OCI-LY7 (cell line): ENCODE measurements around the gene FAM107B. TPM values are rescaled to one million over a fixed set of nuclear protein-coding genes. Genes with fewer than 3 reads are reported as not detected.

Experiments used
- BruUV-seq: library from RNA; stranded (reverse); fragments of 400-500 nt; replicated peaks from 2 replicates; lab custom pipeline; 2021; lab: Mats Ljungman, UMichigan
- CTCF ChIA-PET: fragments of 300-600 bp; sonication (Branson Sonifier 250); formaldehyde crosslinking; loops from one replicate; lab custom pipeline; 2022; ENCODE audit warnings: antibody characterized with exemption; ENCODE audit not compliant: unreplicated experiment; lab: Charles Lee
- POLR2A ChIA-PET: fragments of 300-600 bp; sonication (Branson Sonifier 250); formaldehyde crosslinking; loops from one replicate; lab custom pipeline; 2022; ENCODE audit warnings: antibody characterized with exemption; lab: Charles Lee
- DNase-seq: peaks from one replicate; pipeline ENCODE4 v3.0.0-alpha.2; 2015; ENCODE audit warnings: low spot score
- H2AFZ ChIP-seq: fragments of 200-600 bp; sonication (generic), shearing (Covaris generic); 2 replicates; pipeline ENCODE4 v1.6.1; 2014; ENCODE audit warnings: mild to moderate bottlenecking, antibody characterized with exemption, low read length, moderate library complexity
- H3K27ac ChIP-seq: fragments of 200-600 bp; sonication (generic); 2 replicates; pipeline ENCODE4 v1.5.1; 2014; ENCODE audit warnings: mixed run types, low read depth, mild to moderate bottlenecking, moderate library complexity, low read length, inconsistent platforms; ENCODE audit not compliant: poor library complexity, severe bottlenecking
- H3K36me3 ChIP-seq: fragments of 200-600 bp; sonication (generic); 2 replicates; pipeline ENCODE4 v1.6.1; 2014; ENCODE audit warnings: mild to moderate bottlenecking, antibody characterized with exemption, low read length, moderate library complexity, mixed read lengths; ENCODE audit not compliant: insufficient read depth
- H3K4me1 ChIP-seq: fragments of 200-600 bp; sonication (generic); 2 replicates; pipeline ENCODE4 v1.5.1; 2014; ENCODE audit warnings: mild to moderate bottlenecking, low read length; ENCODE audit not compliant: insufficient read depth, poor library complexity, severe bottlenecking
- H3K4me2 ChIP-seq: fragments of 200-600 bp; sonication (generic); 2 replicates; pipeline ENCODE4 v1.6.1; 2014; ENCODE audit warnings: mild to moderate bottlenecking, low read length
- H3K4me3 ChIP-seq: fragments of 200-600 bp; sonication (generic); 2 replicates; pipeline ENCODE4 v1.5.1; 2014; ENCODE audit warnings: mild to moderate bottlenecking, low read depth, low read length; ENCODE audit not compliant: poor library complexity, severe bottlenecking
- H3K79me2 ChIP-seq: fragments of 200-600 bp; sonication (generic); 2 replicates; pipeline ENCODE4 v1.6.1; 2016; ENCODE audit warnings: low read depth, mild to moderate bottlenecking, low read length, moderate library complexity, mixed read lengths; ENCODE audit not compliant: insufficient read depth
- H3K9me2 ChIP-seq: fragments of 200-600 bp; sonication (generic); 2 replicates; pipeline ENCODE4 v1.6.1; 2016; ENCODE audit warnings: mild to moderate bottlenecking, low read length, mixed read lengths; ENCODE audit not compliant: insufficient read depth
- H3K9me3 ChIP-seq: fragments of 200-600 bp; sonication (generic); 2 replicates; pipeline ENCODE4 v1.6.1; 2014; ENCODE audit warnings: mild to moderate bottlenecking, mixed run types, low read length, mixed read lengths
- H4K20me1 ChIP-seq: fragments of 200-600 bp; sonication (generic); 2 replicates; pipeline ENCODE4 v1.6.1; 2014; ENCODE audit warnings: mild to moderate bottlenecking, antibody characterized with exemption, low read length, moderate library complexity, mixed read lengths; ENCODE audit not compliant: insufficient read depth
- CTCF ChIP-seq: fragments of 200-600 bp; sonication (generic); conservative IDR thresholded peaks from 2 replicates; pipeline ENCODE4 v1.5.1; 2014; ENCODE audit warnings: mild to moderate bottlenecking, antibody characterized with exemption, low read length, moderate library complexity, mixed read lengths
- EZH2phosphoT487 ChIP-seq: fragments of 200-600 bp; sonication (generic); IDR thresholded peaks from 2 replicates; pipeline ENCODE4 v1.6.1; 2018; ENCODE audit warnings: low read depth, borderline replicate concordance, mild to moderate bottlenecking, mixed run types, antibody characterized with exemption, low read length, moderate library complexity, mixed read lengths
- intact Hi-C: fragments of 100-400 bp; cut with micrococcal nuclease; formaldehyde crosslinking; loops from one replicate; pipeline ENCODE4 v1.10.0; 2022; ENCODE audit not compliant: unreplicated experiment
- total RNA-seq, 2 experiments: library from RNA; depleted of rRNA in 1 of 2; stranded (reverse); fragments of >200 nt in 1 of 2; shearing (Covaris generic) in 1 of 2; gene quantifications; 2 replicates each; pipeline ENCODE4 v1.2.3, GENCODE V29; 2014 to 2022

Gene FAM107B
- total RNA-seq, 2 experiments from 2014 or later = 114 to 398 TPM

GRCh38 chr10:14526326-14526725 lies 248.4 kb downstream of the FAM107B start:
- Histone ChIP-seq H3K79me2 (peaks cover 66% of the 10 kb centered on the region), H4K20me1 (peaks cover 5% of the 10 kb centered on the region; the same call in 1 of the 2 replicates), H3K9me3 (no peaks in the 10 kb centered on the region), H2AFZ (no peak overlapping the region), H3K36me3 (peaks cover 99% of the 10 kb centered on the region), H3K4me1 (no peaks in the 10 kb centered on the region), H3K27ac (no peak overlapping the region), H3K4me3 (no peak overlapping the region), H3K4me2 (no peak overlapping the region), H3K9me2 (no peaks in the 10 kb centered on the region)
- no TSS peak for BruUV-seq
- intact Hi-C loops = no loop called here
- ChIA-PET POLR2A (interaction anchor here (1.3 to 1.5 kb wide), 2 partner anchors 15 to 301 kb away, joined by 3 to 5 read pairs; no protein-coding TSS in a partner anchor), CTCF (no interaction called here)
- no peak for DNase-seq
- TF ChIP-seq CTCF (no peak), EZH2phosphoT487 (no peak)

- no peak for TF ChIP-seq CTCF
- no peak for TF ChIP-seq EZH2phosphoT487
- ChIA-PET CTCF (no interaction called here), POLR2A (interaction anchor here (0.5 to 1.2 kb wide), 4 partner anchors 12 to 110 kb away, joined by 3 to 6 read pairs (median 4); no protein-coding TSS in a partner anchor)
- intact Hi-C loops = no loop called here
- DNase-seq = no peak
- H3K4me1 ChIP-seq = no peaks in the 10 kb centered on the region
- no peaks in the 10 kb centered on the region for H3K9me2 ChIP-seq
- no peak overlapping the region for H3K4me2 ChIP-seq
- peaks cover 99% of the 10 kb centered on the region for H3K36me3 ChIP-seq
- H3K27ac ChIP-seq = no peak overlapping the region
- peaks cover 5% of the 10 kb centered on the region; the same call in 1 of the 2 replicates for H4K20me1 ChIP-seq
- BruUV-seq = no TSS peak
- no peak overlapping the region for H3K4me3 ChIP-seq
- no peak overlapping the region for H2AFZ ChIP-seq
- H3K9me3 ChIP-seq = no peaks in the 10 kb centered on the region
- H3K79me2 ChIP-seq = peaks cover 53% of the 10 kb centered on the region
These were observed 249.9 kb downstream of the FAM107B start for GRCh38 chr10:14524691-14525324.

- Histone ChIP-seq H3K27ac (no peak overlapping the region), H3K4me2 (no peak overlapping the region), H3K9me2 (no peaks in the 10 kb centered on the region), H3K36me3 (peaks cover 99% of the 10 kb centered on the region), H3K4me3 (no peak overlapping the region), H3K79me2 (peaks cover 39% of the 10 kb centered on the region), H3K4me1 (no peaks in the 10 kb centered on the region), H3K9me3 (no peaks in the 10 kb centered on the region), H4K20me1 (peaks cover 5% of the 10 kb centered on the region; the same call in 1 of the 2 replicates), H2AFZ (no peak overlapping the region)
- BruUV-seq = no TSS peak
- TF ChIP-seq EZH2phosphoT487 = no peak
- TF ChIP-seq CTCF = no peak
- POLR2A ChIA-PET = no interaction called here
- CTCF ChIA-PET = interaction anchor here (0.6 kb wide), 1 partner anchor 246 kb away, joined by 3 read pairs; no protein-coding TSS in a partner anchor
- no peak for DNase-seq
- intact Hi-C loops = no loop called here
These were observed 251.4 kb downstream of the FAM107B start for GRCh38 chr10:14523286-14523685.
